Measurements from ENCODE around the gene DCX.

DCX gene

DNA sequence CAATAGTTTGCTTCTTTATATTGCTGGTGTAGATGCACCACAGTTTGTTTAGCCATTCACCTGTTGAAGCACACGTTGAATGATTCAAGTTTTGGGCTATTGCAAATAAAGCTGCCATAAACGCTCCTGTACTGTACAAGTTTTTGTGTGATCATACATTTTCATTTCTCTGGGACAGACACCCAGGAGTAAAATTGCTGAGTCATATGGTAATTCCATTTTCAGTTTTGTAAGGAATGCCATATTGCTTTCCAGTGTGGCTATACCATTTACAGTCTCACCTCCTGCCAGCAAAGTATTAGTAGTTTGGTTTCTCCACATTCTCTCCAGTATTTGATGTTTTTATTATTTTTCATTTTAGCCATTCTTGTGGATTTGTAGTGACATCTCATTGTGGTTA, 109.7 kb downstream of the DCX start:
- DNase-seq, result no peak

GRCh38 chrX:111288841-111289240, 123.2 kb downstream of the DCX start:
- no peak for DNase-seq

DNA sequence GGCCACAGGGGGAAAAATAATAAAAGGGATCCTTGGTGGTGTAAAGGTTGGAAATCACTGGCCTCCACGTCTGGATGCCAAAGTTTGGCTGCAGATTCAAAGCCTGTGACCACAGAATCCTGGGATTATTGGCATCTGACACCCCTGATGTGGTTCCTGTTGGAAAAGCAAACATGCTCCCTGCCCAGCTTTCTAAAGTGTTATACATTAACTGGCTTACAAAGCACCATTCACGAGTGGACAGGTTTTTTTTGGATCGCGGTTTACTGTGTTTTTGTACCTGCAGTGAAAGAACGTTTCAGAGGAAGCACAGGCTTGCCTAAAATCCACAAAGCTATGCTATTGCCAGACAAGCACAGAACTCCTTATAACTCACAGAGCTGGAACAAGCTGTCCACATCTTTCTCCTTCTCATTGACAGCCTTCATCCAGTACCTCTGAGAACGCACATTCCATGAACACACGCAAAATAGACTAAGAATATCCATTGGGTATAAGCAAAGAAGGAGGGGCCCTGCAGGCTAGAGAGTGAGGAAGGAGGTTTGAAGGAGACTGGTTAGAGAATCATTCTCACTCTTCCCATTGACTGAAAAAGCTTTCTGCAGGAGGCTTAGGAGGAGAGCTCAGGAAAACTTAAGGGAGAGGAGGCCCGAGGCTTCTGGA, 127.2 kb downstream of the DCX start:
- no peak for DNase-seq

DNA sequence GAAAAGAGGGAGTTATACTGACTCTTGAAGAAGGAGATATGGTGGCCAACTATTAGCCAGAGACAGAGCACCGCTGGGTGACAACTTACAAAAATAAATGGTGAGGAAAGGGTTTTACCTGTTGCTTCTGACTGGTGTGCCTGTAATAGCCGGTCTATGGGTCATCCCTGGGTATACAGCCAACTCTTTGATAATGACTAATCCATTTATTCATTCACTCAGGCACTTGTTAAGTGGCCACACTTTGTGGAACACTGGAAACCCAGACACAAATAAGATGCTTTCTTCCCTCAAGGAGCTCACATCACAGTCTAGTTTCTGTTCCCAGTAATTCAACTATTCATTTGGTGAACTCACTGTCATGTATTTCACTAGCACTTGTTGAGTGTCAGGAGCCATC, 128.5 kb downstream of the DCX start:
- DNase-seq, result no peak

DNA sequence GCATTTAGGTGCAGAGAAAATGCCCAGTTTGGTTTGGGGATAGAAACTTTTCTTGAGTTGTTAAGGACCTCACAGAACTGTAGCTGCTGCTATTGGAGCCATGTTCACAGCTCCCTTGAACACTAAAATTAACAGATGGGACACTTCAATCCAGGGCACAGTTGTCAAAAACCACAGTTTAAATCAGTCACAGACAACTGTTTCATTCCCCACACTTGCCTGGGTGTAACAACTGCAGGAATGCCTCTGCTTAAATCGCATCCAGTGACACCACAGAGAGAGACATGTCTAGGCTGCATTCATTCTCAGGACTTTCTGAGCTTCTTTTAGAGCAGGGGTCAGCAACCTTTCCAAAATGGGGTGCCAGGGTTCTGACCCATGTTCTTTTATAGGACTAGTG, 129.0 kb downstream of the DCX start:
- no peak for DNase-seq

GRCh38 chrX:111282139-111282538, 129.9 kb downstream of the DCX start:
- no peak for DNase-seq

DNA sequence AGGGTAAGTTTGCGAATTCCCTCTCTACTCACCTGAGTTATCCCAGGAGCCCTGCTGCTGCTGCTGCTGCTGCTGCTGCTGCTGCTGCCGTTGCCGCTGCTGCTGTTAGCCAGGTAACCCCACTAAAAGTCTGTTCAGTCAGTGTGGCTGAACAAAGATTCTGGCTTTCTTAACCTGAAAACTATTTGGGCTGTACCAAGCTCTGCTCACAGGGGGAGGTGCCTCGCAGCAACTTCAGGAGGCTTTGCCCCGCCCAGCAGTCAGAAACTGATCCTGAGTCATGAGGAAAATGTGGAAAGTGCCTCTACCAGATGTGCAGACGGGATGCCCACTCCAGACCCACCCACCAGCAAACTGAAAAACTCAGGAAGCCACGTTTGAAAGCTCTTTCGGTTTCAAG, 141.7 kb downstream of the DCX start, which contains the start of gene CAPN6:
Gene CAPN6 (minus strand): TSS at position 145 of the 400 bp plus-strand sequence. CDS start 6,547 bp downstream, outside the sequence.
- DNase-seq, result no peak

- no peak for DNase-seq
These were observed 143.5 kb downstream of the DCX start for GRCh38 chrX:111268506-111268905.

GRCh38 chrX:111265486-111265885, 146.5 kb downstream of the DCX start:
- no peak for DNase-seq

- no peak for DNase-seq
These were observed 147.6 kb downstream of the DCX start for GRCh38 chrX:111264385-111264784.

DNA sequence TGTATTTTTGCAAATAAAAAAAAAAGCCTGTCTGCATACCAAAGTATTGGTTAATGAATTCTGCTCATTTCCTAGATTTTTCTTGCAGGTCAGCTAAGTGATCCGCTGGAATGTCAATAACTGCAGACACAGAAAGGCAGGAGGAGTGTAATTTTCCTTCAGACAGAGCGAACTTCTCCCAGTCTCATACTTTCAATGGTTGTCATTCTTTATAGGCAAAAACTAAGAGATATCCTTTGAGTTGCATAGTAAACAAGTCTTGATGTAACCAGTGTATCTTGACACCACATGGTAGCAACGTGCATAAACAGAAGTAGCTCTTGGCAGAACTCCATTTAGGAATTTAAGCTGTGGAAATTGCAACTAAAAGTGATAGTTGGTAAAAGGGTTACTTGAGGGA, 149.9 kb downstream of the DCX start:
- DNase-seq, result no peak

GRCh38 chrX:111260451-111260850, 151.5 kb downstream of the DCX start:
- no peak for DNase-seq

DNA sequence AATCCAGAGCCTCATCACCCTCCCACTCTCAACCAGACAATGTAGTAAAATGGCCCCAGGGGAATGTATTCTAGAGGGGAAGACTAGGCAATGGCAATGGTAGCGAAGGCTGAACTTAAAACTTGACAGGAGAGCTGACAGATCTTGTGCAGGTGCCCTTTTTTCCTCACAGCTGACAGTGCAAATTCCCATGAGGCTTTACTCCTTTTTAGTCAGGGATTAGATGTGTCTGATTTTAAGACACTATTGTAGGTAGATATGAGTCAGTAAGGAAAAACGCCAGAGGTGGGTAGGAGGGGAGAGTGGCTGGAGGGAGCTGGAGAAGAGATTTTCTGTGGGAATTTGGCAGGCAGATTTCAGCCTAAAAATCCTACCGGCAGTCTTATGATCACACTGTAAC, 152.4 kb downstream of the DCX start:
- no peak for DNase-seq

DNA sequence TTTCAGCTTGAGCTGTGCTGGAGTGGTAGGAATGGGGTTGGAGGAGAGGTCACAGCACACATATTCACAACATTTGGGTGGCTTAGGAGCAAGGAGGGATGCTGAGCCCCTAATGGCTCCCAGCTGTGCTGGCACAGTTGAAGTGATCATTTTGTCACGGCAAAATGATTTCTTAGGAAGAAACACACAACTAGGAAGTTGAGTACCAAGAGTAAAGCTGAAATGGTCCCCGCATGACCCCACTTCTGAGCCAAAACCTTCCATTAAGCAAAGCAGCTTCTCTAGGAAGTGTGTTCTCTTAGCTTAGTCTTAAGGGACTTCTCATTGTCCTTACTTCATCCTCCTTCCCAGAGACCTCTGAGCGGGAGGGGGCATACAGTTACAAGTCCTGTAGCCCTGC, 154.3 kb downstream of the DCX start:
- no peak for DNase-seq

GRCh38 chrX:111254896-111255693, 156.9 kb downstream of the DCX start:
- DNase-seq, result no peak

GRCh38 chrX:111244235-111244750, 167.7 kb downstream of the DCX start:
- peak; percentile 2 for DNase-seq

All from NCI-H345 (cell line).